IgD-negative memory B cell (primary cell): ENCODE measurements around the gene IPO13. TPM values are rescaled to one million over a fixed set of nuclear protein-coding genes. Genes with fewer than 3 reads are reported as not detected.

Experiments used
- H3K27ac Mint-ChIP-seq, 3 donors: one replicate each; pipeline ENCODE4 v1.8.0; 2020 to 2022; ENCODE audit warnings: mild to moderate bottlenecking in 3 of 3, mixed read lengths in 3 of 3, moderate library complexity in 1 of 3
- H3K27me3 Mint-ChIP-seq: one replicate; pipeline ENCODE4 v1.8.0; 2021; ENCODE audit warnings: mixed read lengths
- H3K36me3 Mint-ChIP-seq: one replicate; pipeline ENCODE4 v1.8.0; 2020; ENCODE audit warnings: mild to moderate bottlenecking, mixed read lengths
- H3K4me1 Mint-ChIP-seq, 3 donors: one replicate each; pipeline ENCODE4 v1.8.0; 2020 to 2022; ENCODE audit warnings: mixed read lengths in 3 of 3, mild to moderate bottlenecking in 1 of 3
- H3K4me3 Mint-ChIP-seq, 4 donors: one replicate each; pipeline ENCODE4 v1.8.0; 2020 to 2022; ENCODE audit warnings: mild to moderate bottlenecking in 4 of 4, mixed read lengths in 4 of 4, moderate library complexity in 3 of 4
- H3K9me3 Mint-ChIP-seq, 3 donors: one replicate each; pipeline ENCODE4 v1.8.0; 2020 to 2021; ENCODE audit warnings: mixed read lengths in 3 of 3, mild to moderate bottlenecking in 1 of 3
- polyA plus RNA-seq: library from polyadenylated mRNA; unstranded; fragments of 300-500 nt; fragmentation: Illumina TruSeq; gene quantifications from one replicate; pipeline ENCODE4 v1.2.3, GENCODE V29; 2021

The IPO13 gene
- polyA plus RNA-seq = 14.9 TPM

- H3K4me3 Mint-ChIP-seq = peak within 1 kb of the TSS; percentile 89 to 97 (median 94)
- peak within 1 kb of the TSS; percentile 94 to 98 (median 94) for H3K27ac Mint-ChIP-seq
- peaks cover 24 to 32% (median 32%) of the 10 kb centered on the region in 3 donors for H3K4me1 Mint-ChIP-seq
- peaks cover 3% of the 10 kb centered on the region for H3K36me3 Mint-ChIP-seq
- H3K9me3 Mint-ChIP-seq = no peaks in the 10 kb centered on the region
- no peaks in the 10 kb centered on the region for H3K27me3 Mint-ChIP-seq
Observed at GRCh38 chr1:43946236-43947060, at the start of gene IPO13. Gene IPO13, plus strand, starts transcription at chr1:43946950. Its CDS starts 651 bp downstream, at chr1:43947601.

DNA sequence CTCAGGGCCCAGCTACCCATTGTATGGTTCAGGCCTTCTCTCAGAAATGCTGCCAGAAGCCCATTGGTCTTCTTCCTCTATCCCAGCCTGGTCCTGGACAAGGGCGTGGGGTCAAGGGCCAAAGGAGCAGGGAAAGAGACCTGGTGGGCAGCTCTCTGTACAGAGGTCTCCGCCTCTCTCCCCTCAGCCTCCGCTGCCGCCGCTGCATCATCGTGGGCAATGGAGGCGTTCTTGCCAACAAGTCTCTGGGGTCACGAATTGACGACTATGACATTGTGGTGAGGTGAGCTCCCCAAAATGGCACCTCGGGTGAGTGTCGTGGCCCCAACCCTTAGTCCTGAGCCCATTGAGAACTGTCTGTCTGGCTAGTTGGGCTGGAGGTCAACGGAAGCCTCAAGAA, 47.8 kb upstream of the IPO13 start:
- Mint-ChIP-seq H3K9me3 (no peaks in the 10 kb centered on the region), H3K4me1 (no peaks in the 10 kb centered on the region), H3K36me3 (peaks cover 21% of the 10 kb centered on the region), H3K27ac (peak overlapping the region in 1 of 3 donors; percentile 26), H3K4me3 (no peak overlapping the region), H3K27me3 (no peaks in the 10 kb centered on the region)

DNA sequence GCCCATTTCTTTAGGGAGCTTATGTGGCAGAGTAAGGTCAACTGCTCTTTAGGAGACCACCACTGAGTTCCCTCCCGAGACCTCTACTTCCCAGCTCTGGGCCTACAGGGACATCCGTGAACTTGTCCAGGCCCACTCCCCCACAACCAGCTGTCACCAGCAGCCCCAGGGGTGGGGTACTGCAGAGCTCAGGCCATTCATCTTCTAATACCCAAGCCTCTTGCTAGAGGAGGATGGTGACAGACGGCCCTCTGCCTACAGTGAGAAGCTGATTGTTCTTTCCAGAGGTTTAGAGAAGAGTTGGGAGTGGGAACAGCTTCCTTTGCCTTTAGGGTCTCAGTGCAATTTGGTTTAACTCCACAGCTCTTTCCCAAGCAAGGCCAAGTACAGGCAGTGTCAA, 46.4 kb upstream of the IPO13 start:
- Mint-ChIP-seq H3K27me3 (no peaks in the 10 kb centered on the region), H3K4me1 (no peaks in the 10 kb centered on the region), H3K4me3 (no peak overlapping the region), H3K36me3 (peaks cover 21% of the 10 kb centered on the region), H3K9me3 (no peaks in the 10 kb centered on the region), H3K27ac (no peak overlapping the region)

- peaks cover 18% of the 10 kb centered on the region for H3K36me3 Mint-ChIP-seq
- H3K4me3 Mint-ChIP-seq = no peak overlapping the region
- no peaks in the 10 kb centered on the region for H3K9me3 Mint-ChIP-seq
- no peaks in the 10 kb centered on the region for H3K4me1 Mint-ChIP-seq
- H3K27ac Mint-ChIP-seq = no peak overlapping the region
- no peaks in the 10 kb centered on the region for H3K27me3 Mint-ChIP-seq
Observed at GRCh38 chr1:43901196-43901961, 45.4 kb upstream of the IPO13 start.

- Mint-ChIP-seq H3K36me3 (peaks cover 22% of the 10 kb centered on the region), H3K4me3 (no peak overlapping the region), H3K4me1 (peaks cover 0 to 1% (median 0%) of the 10 kb centered on the region in 3 donors), H3K27me3 (no peaks in the 10 kb centered on the region), H3K9me3 (no peaks in the 10 kb centered on the region), H3K27ac (peak overlapping the region in 1 of 3 donors; percentile 23)
Observed at GRCh38 chr1:43902058-43902831, 44.5 kb upstream of the IPO13 start.

- H3K27me3 Mint-ChIP-seq = no peaks in the 10 kb centered on the region
Observed at GRCh38 chr1:43904660-43905551, 41.8 kb upstream of the IPO13 start.

GRCh38 chr1:43908226-43908625, 38.5 kb upstream of the IPO13 start:
- Mint-ChIP-seq H3K36me3 (peaks cover 9% of the 10 kb centered on the region), H3K27ac (peak overlapping the region in 1 of 3 donors; percentile 6), H3K4me1 (peaks cover 0 to 3% (median 0%) of the 10 kb centered on the region in 3 donors), H3K4me3 (no peak overlapping the region), H3K9me3 (no peaks in the 10 kb centered on the region), H3K27me3 (no peaks in the 10 kb centered on the region)

More at GRCh38 chr1:43904660-43905551, 41.8 kb upstream of the IPO13 start:
- peaks cover 0 to 3% (median 0%) of the 10 kb centered on the region in 3 donors for H3K4me1 Mint-ChIP-seq
- no peak overlapping the region for H3K4me3 Mint-ChIP-seq
- peaks cover 11% of the 10 kb centered on the region for H3K36me3 Mint-ChIP-seq
- no peak overlapping the region for H3K27ac Mint-ChIP-seq
- no peaks in the 10 kb centered on the region for H3K9me3 Mint-ChIP-seq

- Mint-ChIP-seq H3K9me3 (no peaks in the 10 kb centered on the region), H3K27ac (peak overlapping the region in 1 of 3 donors; percentile 6), H3K4me1 (peaks cover 0 to 3% (median 0%) of the 10 kb centered on the region in 3 donors), H3K4me3 (no peak overlapping the region), H3K27me3 (no peaks in the 10 kb centered on the region), H3K36me3 (peaks cover 9% of the 10 kb centered on the region)
Observed at GRCh38 chr1:43908858-43909257, 37.9 kb upstream of the IPO13 start.

- H3K36me3 Mint-ChIP-seq = peaks cover 9% of the 10 kb centered on the region
- H3K4me1 Mint-ChIP-seq = peaks cover 0 to 3% (median 0%) of the 10 kb centered on the region in 3 donors
- no peak overlapping the region for H3K4me3 Mint-ChIP-seq
- no peaks in the 10 kb centered on the region for H3K9me3 Mint-ChIP-seq
- H3K27ac Mint-ChIP-seq = no peak overlapping the region
- H3K27me3 Mint-ChIP-seq = no peaks in the 10 kb centered on the region
Observed at GRCh38 chr1:43910343-43910742, 36.4 kb upstream of the IPO13 start.

- no peak overlapping the region for H3K27ac Mint-ChIP-seq
- H3K9me3 Mint-ChIP-seq = no peaks in the 10 kb centered on the region
- no peaks in the 10 kb centered on the region for H3K4me1 Mint-ChIP-seq
- no peaks in the 10 kb centered on the region for H3K36me3 Mint-ChIP-seq
- H3K27me3 Mint-ChIP-seq = no peaks in the 10 kb centered on the region
- H3K4me3 Mint-ChIP-seq = no peak overlapping the region
Observed at GRCh38 chr1:43912607-43913006, 34.1 kb upstream of the IPO13 start.

GRCh38 chr1:43913051-43913501, 33.7 kb upstream of the IPO13 start:
- Mint-ChIP-seq H3K9me3 (no peaks in the 10 kb centered on the region), H3K4me3 (no peak overlapping the region), H3K4me1 (no peaks in the 10 kb centered on the region), H3K36me3 (no peaks in the 10 kb centered on the region), H3K27me3 (no peaks in the 10 kb centered on the region), H3K27ac (no peak overlapping the region)

- no peak overlapping the region for H3K27ac Mint-ChIP-seq
- H3K4me3 Mint-ChIP-seq = no peak overlapping the region
- no peaks in the 10 kb centered on the region for H3K27me3 Mint-ChIP-seq
- no peaks in the 10 kb centered on the region for H3K36me3 Mint-ChIP-seq
- H3K9me3 Mint-ChIP-seq = no peaks in the 10 kb centered on the region
- no peaks in the 10 kb centered on the region for H3K4me1 Mint-ChIP-seq
Observed at GRCh38 chr1:43913666-43914360, 32.9 kb upstream of the IPO13 start.

DNA sequence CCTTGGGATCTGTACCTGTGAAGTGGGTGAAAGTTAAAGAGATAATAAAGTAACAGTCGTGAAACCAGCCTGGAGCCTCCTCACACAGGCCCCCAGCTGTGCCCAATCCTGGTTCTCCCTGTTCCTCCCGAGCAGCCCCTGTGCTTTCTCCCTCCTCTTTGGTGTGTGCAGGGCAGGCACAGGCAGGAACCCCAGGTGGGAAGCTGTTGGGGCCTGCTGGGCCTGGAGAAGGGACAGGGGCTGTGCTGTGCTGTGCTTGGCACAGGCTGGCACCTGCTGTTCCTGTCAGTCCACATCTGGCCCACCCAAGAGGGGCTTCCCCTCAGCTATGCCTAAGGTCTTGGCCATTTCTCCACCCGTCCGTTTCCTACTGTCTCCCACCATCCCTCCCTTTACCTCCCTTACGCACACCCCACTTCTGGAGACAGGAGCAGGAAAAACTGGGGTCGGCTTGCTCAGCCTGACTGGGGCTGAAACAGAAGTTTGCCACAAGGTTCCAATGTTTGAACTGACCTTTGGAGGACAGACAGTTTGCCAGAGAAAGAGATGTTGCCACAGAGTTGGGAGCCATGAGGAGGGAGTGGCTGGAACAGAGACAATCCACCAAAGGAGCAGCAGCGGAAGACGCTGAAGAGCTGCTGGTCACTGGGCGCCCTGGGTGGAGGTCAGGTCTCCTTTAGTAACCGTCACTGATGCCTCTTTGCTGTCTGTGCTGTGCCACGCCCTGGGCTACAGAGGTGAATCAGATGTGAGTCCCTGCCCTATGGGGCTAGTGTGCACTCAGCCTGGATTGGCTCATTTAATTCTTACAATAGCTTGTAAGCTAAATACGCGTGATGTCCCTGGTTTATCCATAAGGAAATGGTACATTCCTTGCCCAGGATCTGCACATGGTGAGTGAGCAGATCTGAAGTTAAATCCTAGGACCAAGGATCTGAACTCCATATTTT, 31.9 kb upstream of the IPO13 start:
- no peaks in the 10 kb centered on the region for H3K27me3 Mint-ChIP-seq
- H3K36me3 Mint-ChIP-seq = no peaks in the 10 kb centered on the region
- H3K4me1 Mint-ChIP-seq = no peaks in the 10 kb centered on the region
- no peak overlapping the region for H3K27ac Mint-ChIP-seq
- no peak overlapping the region for H3K4me3 Mint-ChIP-seq
- no peaks in the 10 kb centered on the region for H3K9me3 Mint-ChIP-seq
